ENCODE data around the gene PHOSPHO1. TPM values are rescaled to one million over a fixed set of nuclear protein-coding genes. Genes with fewer than 3 reads are reported as not detected.
"Not testable (repeated sequence)": the region's sequence is repeated elsewhere in the genome, so short reads cannot be mapped to it uniquely, and the experiment has no call there.

PHOSPHO1 gene
- 0.32 and 0.34 TPM in 2 replicates for polyA plus RNA-seq (2011; rRNA removed)
- 0.78 and 0.97 TPM in 2 replicates for polyA plus RNA-seq (2012; cell fraction: cytosol; rRNA removed)
- polyA plus RNA-seq (2012; cell fraction: nucleus; rRNA removed), result 0.92 and 0.97 TPM in 2 replicates
- 0.98 to 1.6 TPM (median 1.1 TPM) in 3 replicates for polyA plus RNA-seq (2017; fragmentation: RNase III; extraction: RNeasy Plus Mini Kit Qiagen cat#74134 plus additional on column Dnase treatment)
- 0.10 and 0.70 TPM in 2 replicates for polyA minus RNA-seq (2011; rRNA and poly(A)+ RNA removed)

- CTCF ChIA-PET, result interaction anchor here (1.2 to 12.3 kb wide), 7 partner anchors 9 to 198 kb away, joined by 3 to 224 read pairs (median 9); partner anchors contain the start of genes ABI3 and GNGT2
- TF ChIP-seq POLR2A (IDR thresholded peaks at IDR 0.05; ENCODE audit: low read length) (peak; percentile 26; the same call in 1 of the 2 replicates), ZC3H11A (IDR thresholded peaks at IDR 0.05) (no peak), CHD4 (IDR thresholded peaks at IDR 0.05; ENCODE audit: borderline replicate concordance) (0 out of 2 replicates have a peak, but pooled peaks have one; percentile 17), EP300 (IDR thresholded peaks at IDR 0.05) (no peak), RFX5 (IDR thresholded peaks at IDR 0.05) (no peak), E2F6 (IDR thresholded peaks at IDR 0.05; ENCODE audit: borderline replicate concordance, low read depth) (no peak)
- H3K27ac ChIP-seq, result peak within 1 kb of the TSS; percentile 33 to 74; a peak in 5 of 6 replicates
- WGBS (ENCODE audit: missing lambda C conversion rate), result 8% methylated on average over 56 of the region's 58 CpGs
- DNase-seq (ENCODE audit: low read depth in 1 of 2, low spot score in 1 of 2) (peak; percentile 81 to 97), FAIRE-seq (no peak), ATAC-seq (peak; percentile 84 to 93)
- H3K9me3 ChIP-seq, result no peaks in the 10 kb centered on the region
- H3K4me1 ChIP-seq, result peaks cover 16% of the 10 kb centered on the region
- H3K4me3 ChIP-seq, result peak within 1 kb of the TSS; percentile 62
- H3K4me2 ChIP-seq, result peak within 1 kb of the TSS; percentile 97
- POLR2A ChIA-PET, result interaction anchor here (0.5 kb wide), 1 partner anchor 32 kb away, joined by 3 read pairs; no protein-coding TSS in a partner anchor
Observed at GRCh38 chr17:49230636-49231562, at the start of gene PHOSPHO1. TSS of gene PHOSPHO1 (minus strand) at chr17:49230787. CDS start at chr17:49226691, 4,096 bp downstream.

GRCh38 chr17:49280061-49280460, 49.5 kb upstream of the PHOSPHO1 start:
- ChIA-PET CTCF (interaction anchor here (1.5 to 6.2 kb wide), 2 partner anchors 11 to 22 kb away, joined by 4 to 36 read pairs; no protein-coding TSS in a partner anchor), POLR2A (no interaction called here)
- DNase-seq (ENCODE audit: low read depth in 1 of 2, low spot score in 1 of 2) (no peak), FAIRE-seq (no peak), ATAC-seq (no peak)
- Histone ChIP-seq H3K4me3 (no peak overlapping the region), H3K9me3 (peaks cover 11% of the 10 kb centered on the region), H3K27ac (no peak overlapping the region), H3K4me1 (no peaks in the 10 kb centered on the region), H3K4me2 (no peak overlapping the region)
- TF ChIP-seq NR3C1 (IDR thresholded peaks at IDR 0.05), result no peak
- no peak for TF ChIP-seq E2F6 (IDR thresholded peaks at IDR 0.05; ENCODE audit: borderline replicate concordance, low read depth)
- no peak for TF ChIP-seq EHMT2 (IDR thresholded peaks at IDR 0.05; ENCODE audit: low read depth)
- no peak for TF ChIP-seq HMGXB4 (CRISPR knock-in tag; IDR thresholded peaks at IDR 0.05; ENCODE audit: borderline replicate concordance)
- no peak for TF ChIP-seq HOXB13 (CRISPR knock-in tag; IDR thresholded peaks at IDR 0.05; ENCODE audit: low read depth)
- TF ChIP-seq CEBPB (IDR thresholded peaks at IDR 0.05), result no peak
- no peak for TF ChIP-seq FOSL2 (IDR thresholded peaks at IDR 0.05)
- TF ChIP-seq FOSL2 (CRISPR knock-in tag; IDR thresholded peaks at IDR 0.05), result no peak
- TF ChIP-seq BCL3 (IDR thresholded peaks at IDR 0.05), result no peak
- no peak for TF ChIP-seq EHF (CRISPR knock-in tag; IDR thresholded peaks at IDR 0.05)
- TF ChIP-seq JUNB (IDR thresholded peaks at IDR 0.05), result no peak
- TF ChIP-seq TP53 (CRISPR knock-in tag; IDR thresholded peaks at IDR 0.05), result no peak
- TF ChIP-seq BHLHE40 (IDR thresholded peaks at IDR 0.05; ENCODE audit: low read depth, low read length), result no peak
- no peak for TF ChIP-seq RCOR1 (IDR thresholded peaks at IDR 0.05; ENCODE audit: low read depth, low read length)
- no peak for TF ChIP-seq SMC3 (IDR thresholded peaks at IDR 0.05)
- no peak for TF ChIP-seq KDM1A (IDR thresholded peaks at IDR 0.05; ENCODE audit: low read depth)
- TF ChIP-seq ZC3H11A (IDR thresholded peaks at IDR 0.05), result no peak
- 79% methylated on average over 5 of the region's 5 CpGs for WGBS (ENCODE audit: missing lambda C conversion rate)

GRCh38 chr17:49279263-49280015, 48.9 kb upstream of the PHOSPHO1 start:
- POLR2A ChIA-PET; H3K4me2 ChIP-seq; DNase-seq (ENCODE audit: low read depth in 1 of 2, low spot score in 1 of 2); FAIRE-seq; H3K4me3 ChIP-seq; H3K27ac ChIP-seq; H3K4me1 ChIP-seq; ATAC-seq: not testable (repeated sequence)
- WGBS (ENCODE audit: missing lambda C conversion rate), result 83% methylated on average over 11 of the region's 11 CpGs
- peaks cover 11% of the 10 kb centered on the region for H3K9me3 ChIP-seq
- CTCF ChIA-PET, result interaction anchor here (1.0 to 6.2 kb wide), 2 partner anchors 11 to 18 kb away, joined by 3 to 36 read pairs; no protein-coding TSS in a partner anchor
